Vagina (tissue), 2 donors: ENCODE data around the gene SMYD1.

Experiments used
- CTCF ChIP-seq, 3 experiments: fragments of 450-650 bp in 2 of 3; fragments of 200-600 bp in 1 of 3; sonication (generic) in 1 of 3; IDR thresholded peaks; one replicate each; pipeline ENCODE4 v1.5.1; 2017 to 2019; ENCODE audit warnings: antibody characterized with exemption in 3 of 3, mild to moderate bottlenecking in 2 of 3, moderate library complexity in 2 of 3
- POLR2A ChIP-seq, 2 donors: fragments of 450-650 bp; IDR thresholded peaks; one replicate each; pipeline ENCODE4 v1.6.1; 2017; ENCODE audit warnings: antibody characterized with exemption in 2 of 2, mild to moderate bottlenecking in 2 of 2, moderate library complexity in 2 of 2

- TF ChIP-seq CTCF (IDR thresholded peaks at IDR 0.05) (no peak), POLR2A (IDR thresholded peaks at IDR 0.05) (no peak)
Measured at GRCh38 chr2:88128654-88129312, 61.2 kb downstream of the SMYD1 start.
